HG03378 (cell line): ENCODE results near the gene ADARB1.

Experiments
- ATAC-seq: cut with Tn5 transposase; IDR thresholded peaks from one replicate; pipeline ENCODE4 v1.9.1; 2021; ENCODE audit warnings: mild to moderate bottlenecking, moderate library complexity; ENCODE audit not compliant: unreplicated experiment

Gene ADARB1

DNA sequence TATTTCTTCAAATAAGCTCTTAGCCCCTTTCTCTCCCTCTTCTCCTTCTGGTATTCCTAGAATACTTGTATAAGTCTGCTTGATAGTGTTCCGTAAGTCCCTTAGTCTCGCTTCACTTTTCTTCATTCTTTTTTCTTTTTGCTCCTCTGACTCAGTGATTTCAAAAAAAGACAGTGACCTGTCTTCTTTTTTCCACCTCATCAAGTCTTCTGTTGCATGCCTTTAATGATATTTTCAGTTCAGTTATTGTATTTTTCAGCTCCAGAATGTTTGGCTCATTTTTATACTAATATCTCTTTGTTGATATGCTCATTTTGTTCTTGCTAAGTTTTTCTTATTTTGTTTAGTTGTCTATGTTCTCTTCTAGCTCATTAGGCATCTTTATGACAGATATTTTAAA lies 115.6 kb downstream of the ADARB1 start:
- ATAC-seq = no peak

DNA sequence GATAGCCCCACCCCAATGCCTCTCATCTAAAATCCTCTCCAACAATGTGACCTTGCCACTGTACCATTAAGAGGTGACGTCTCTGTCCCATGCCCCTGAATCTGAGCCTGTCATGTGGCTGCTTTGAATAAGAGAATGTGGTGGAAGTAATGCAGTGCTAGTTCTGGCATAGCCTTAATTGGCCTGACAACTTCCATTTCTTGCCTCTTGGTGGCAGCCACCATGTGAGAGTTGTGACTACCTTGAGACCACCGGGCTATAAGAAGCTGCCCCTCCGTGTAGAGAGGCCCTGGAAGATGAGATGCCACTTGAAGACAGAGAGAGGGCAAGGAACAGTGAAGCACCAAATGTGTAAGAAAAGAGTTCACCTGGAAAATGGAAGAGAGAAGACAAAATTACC lies 118.0 kb downstream of the ADARB1 start:
- ATAC-seq = no peak

GRCh38 chr21:45196620-45197019 lies 122.2 kb downstream of the ADARB1 start:
- no peak for ATAC-seq

DNA sequence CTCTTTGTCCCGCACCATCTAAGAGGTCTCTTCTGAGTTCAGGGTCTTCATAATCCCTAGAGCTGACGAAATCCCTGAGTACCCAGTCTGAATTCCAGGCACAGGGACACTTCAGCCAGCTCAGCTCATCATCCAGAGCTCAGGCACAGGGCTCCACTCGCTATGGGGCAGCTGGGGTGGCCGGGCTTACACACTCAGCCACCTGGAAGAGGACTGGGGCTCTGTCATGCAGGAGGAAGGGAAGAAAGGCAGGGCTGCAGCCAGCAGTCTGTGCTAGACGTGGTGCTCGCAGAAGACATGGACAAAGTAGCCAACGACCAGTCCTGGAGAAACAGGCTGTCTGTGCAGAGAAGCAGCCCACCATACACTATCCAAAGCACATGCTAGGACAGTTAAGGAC lies 124.8 kb downstream of the ADARB1 start:
- no peak for ATAC-seq

DNA sequence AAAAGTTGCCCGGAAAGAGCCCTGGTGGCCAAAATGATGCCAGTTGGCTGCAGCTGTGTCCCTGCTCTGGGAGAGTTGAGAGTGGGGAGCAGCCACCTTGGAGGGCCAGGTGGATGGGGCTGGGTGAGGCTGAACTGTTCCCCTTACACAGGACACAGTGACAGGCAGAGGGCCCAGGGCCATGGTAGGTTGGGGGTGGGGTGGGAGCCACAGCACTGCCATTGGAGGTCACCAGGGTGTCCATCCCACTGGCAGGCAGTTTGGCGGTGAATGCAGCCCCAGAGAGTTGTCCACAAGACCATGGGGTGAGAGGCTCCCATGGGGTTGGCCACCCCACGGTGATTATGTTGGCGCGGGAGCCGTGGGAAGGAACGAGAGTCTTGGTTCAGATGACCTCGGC lies 125.7 kb downstream of the ADARB1 start:
- no peak for ATAC-seq

GRCh38 chr21:45200581-45201296 lies 126.4 kb downstream of the ADARB1 start:
- no peak for ATAC-seq

- no peak for ATAC-seq
Measured at GRCh38 chr21:45202344-45202743, 128.0 kb downstream of the ADARB1 start.

- no peak for ATAC-seq
Measured at GRCh38 chr21:45202889-45203288, 128.5 kb downstream of the ADARB1 start.

DNA sequence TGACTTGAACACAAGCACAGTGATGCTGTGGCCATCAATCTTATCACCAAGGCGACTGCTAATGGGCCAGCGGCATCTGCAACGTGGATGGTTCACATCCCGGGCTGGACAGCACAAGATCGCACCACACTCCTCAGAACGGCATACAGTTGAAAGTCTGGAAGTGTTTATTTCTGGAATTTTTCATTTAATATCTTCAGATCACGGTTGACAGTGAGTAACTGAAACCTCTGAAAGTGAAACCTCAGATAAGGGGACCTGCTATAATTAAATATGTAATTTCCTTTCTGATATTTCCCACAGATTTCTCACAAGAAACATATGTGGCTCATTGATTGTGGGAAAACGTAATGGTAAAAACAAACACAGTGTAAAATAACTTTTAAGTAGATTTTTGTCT lies 129.6 kb downstream of the ADARB1 start:
- no peak for ATAC-seq

DNA sequence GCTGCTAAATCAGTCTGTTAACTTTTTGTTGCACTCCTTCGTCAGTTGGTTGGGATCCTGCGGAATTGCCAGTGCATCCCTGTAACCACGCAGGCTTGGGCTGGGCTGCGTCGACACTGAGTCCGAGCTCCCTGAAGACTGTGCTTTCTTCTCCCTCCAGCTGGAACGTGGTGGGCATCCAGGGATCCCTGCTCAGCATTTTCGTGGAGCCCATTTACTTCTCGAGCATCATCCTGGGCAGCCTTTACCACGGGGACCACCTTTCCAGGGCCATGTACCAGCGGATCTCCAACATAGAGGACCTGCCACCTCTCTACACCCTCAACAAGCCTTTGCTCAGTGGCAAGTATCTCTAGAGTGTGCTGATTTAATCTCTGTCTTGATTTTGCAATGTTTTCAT lies 130.0 kb downstream of the ADARB1 start:
- ATAC-seq = no peak

GRCh38 chr21:45207839-45208626 lies 133.7 kb downstream of the ADARB1 start:
- no peak for ATAC-seq

GRCh38 chr21:45208627-45208951 lies 134.2 kb downstream of the ADARB1 start:
- ATAC-seq = no peak

DNA sequence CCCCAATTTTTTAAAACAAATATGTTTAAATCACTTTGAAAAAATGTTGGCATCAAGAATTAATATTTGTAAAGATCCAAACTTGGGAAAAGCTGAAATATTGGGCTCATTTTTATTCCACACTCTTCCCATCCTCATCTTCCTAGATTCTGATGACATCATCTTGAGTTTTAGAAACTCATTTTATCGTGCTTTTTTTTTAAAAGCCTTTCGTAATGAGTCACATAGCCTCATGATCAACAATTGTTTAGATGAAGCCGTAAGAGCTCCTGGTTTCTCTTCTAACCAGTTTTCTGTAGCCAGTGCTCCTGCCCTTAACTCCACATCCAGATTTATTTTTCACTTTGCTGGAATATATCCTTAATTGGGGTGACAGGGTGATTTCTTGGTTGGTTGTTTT lies 134.7 kb downstream of the ADARB1 start:
- ATAC-seq = no peak

DNA sequence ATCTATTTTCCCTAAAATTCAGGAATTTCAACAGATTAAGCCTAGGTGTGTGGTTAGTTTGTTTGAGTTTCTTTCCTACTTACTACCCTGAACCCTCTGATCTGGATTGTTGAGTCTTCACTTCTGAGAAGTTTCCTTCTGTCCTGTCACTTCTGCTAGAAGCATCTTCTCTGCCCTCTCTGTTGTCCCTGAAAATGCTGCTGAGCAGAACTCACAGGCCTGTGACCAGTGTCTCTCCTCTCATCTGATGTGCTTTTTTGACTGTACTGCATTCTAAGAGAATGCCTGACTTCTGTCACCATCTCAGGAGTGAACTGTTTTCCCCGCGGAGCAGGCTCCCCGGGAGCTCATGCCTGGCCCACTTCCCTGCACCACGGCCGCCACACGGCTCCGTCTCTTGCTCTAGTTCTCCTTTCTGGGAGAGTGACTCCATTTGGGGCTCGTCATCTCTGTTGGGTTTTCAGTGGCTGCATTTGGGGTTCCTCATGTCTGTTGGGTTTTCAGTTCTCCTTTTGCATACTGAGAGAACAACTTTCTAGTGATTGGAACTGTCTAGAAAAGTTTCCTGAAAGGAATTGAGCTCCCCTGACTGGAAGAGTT lies 135.4 kb downstream of the ADARB1 start:
- no peak for ATAC-seq

GRCh38 chr21:45210461-45210983 lies 136.1 kb downstream of the ADARB1 start:
- no peak for ATAC-seq

GRCh38 chr21:45211661-45212060 lies 137.3 kb downstream of the ADARB1 start:
- ATAC-seq = no peak

GRCh38 chr21:45213392-45213791 lies 139.0 kb downstream of the ADARB1 start:
- ATAC-seq = no peak

DNA sequence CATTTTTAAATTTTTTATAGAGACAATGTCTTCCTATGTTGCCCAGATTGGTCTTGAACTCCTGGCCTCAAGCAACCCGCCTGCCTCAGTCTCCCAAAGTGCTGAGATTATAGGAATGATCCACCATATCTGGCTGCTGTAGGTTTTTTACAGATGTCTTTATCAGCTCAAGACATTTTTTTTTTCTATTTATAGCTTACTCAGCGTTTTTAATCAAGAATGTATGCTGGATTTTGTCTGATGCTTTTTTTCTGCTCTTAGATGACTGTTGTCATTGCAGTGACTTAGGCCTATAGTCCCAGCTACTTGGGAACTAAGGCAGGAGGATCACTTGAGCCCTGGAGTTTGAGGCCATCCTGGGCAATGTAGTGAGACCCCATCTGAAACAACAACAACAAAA lies 140.8 kb downstream of the ADARB1 start:
- ATAC-seq = no peak

DNA sequence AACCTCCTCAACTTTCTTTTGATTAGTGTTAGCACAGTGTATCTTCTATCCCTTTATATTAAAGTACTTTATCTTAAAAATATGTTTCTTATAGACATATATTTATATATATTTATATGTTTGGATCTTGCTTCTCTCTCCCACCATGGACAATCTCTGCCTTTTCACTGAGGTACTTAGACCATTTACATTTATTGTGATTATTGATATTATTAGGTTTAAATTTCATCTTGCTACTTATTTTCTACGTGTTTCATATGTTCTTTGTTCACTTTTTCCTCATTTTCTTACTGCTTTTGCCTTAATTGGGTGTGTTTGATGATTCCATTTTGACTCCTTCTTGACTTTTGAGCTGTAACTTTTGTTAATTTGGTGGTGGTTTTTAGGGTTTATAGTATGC lies 142.6 kb downstream of the ADARB1 start:
- no peak for ATAC-seq

GRCh38 chr21:45219517-45219916 lies 145.1 kb downstream of the ADARB1 start:
- ATAC-seq = no peak

DNA sequence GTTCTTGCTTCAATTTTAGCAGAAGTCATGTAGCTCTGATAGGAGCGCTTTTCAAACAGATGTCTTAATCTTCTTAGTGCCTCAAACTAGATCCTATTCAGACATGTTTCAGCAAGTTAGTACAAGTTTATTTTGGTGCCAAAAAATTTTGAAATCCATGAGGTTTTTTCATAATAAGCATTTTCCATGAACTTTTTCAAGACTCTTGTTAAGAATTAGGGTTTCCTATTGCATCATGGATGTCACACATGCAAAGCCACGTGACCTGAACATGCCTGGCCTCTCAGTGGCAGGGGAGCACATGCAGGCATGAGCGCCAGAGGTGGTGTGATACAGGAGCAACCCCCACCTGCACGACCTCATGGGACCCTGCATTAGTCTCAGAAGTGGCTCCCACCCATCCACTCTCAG lies 145.7 kb downstream of the ADARB1 start:
- no peak for ATAC-seq
